GM13976 (cell line): ENCODE measurements around the gene PEPD.

Experiments used
- DNase-seq: peaks from one replicate; pipeline ENCODE4 v3.0.0; 2012; ENCODE audit warnings: low spot score
- CTCF ChIP-seq: IDR thresholded peaks from 2 replicates; pipeline ENCODE4 v1.5.1; 2012; ENCODE audit warnings: borderline replicate concordance, mild to moderate bottlenecking; ENCODE audit not compliant: insufficient read depth; ENCODE audit errors: extremely low read depth, missing control alignments, control extremely low read depth
- in situ Hi-C: fragments of 300-500 bp; cut with MboI; formaldehyde crosslinking; loops from one replicate; pipeline ENCODE4 v1.12.0; 2022; ENCODE audit warnings: low sequenced_read_pairs, mixed read lengths, inconsistent platforms; ENCODE audit not compliant: unreplicated experiment

PEPD gene

GRCh38 chr19:33464733-33465115 is 56.9 kb downstream of the PEPD start:
- no peak for TF ChIP-seq CTCF
- in situ Hi-C loops: no loop called here
- DNase-seq: no peak

GRCh38 chr19:33464010-33464732 is 57.4 kb downstream of the PEPD start:
- DNase-seq: no peak
- in situ Hi-C loops: no loop called here
- TF ChIP-seq CTCF: no peak

- TF ChIP-seq CTCF: no peak
- in situ Hi-C loops: no loop called here
- DNase-seq: no peak
Observed at GRCh38 chr19:33463199-33463598, 58.4 kb downstream of the PEPD start.

- in situ Hi-C loops: no loop called here
- DNase-seq: no peak
- TF ChIP-seq CTCF: no peak
Observed at GRCh38 chr19:33462112-33462791, 59.3 kb downstream of the PEPD start.

- DNase-seq: no peak
- no peak for TF ChIP-seq CTCF
- in situ Hi-C loops: no loop called here
Observed at GRCh38 chr19:33461256-33462111, 60.1 kb downstream of the PEPD start.

GRCh38 chr19:33460221-33460908 is 61.2 kb downstream of the PEPD start:
- in situ Hi-C loops: no loop called here
- no peak for DNase-seq
- no peak for TF ChIP-seq CTCF
